ENCODE data around the gene GALNT17. TPM values are rescaled to one million over a fixed set of nuclear protein-coding genes. Genes with fewer than 3 reads are reported as not detected.

GALNT17 gene
- total and polyA plus RNA-seq, 2 experiments from 2014 or later, result 11.1 to 65.6 TPM

DNA sequence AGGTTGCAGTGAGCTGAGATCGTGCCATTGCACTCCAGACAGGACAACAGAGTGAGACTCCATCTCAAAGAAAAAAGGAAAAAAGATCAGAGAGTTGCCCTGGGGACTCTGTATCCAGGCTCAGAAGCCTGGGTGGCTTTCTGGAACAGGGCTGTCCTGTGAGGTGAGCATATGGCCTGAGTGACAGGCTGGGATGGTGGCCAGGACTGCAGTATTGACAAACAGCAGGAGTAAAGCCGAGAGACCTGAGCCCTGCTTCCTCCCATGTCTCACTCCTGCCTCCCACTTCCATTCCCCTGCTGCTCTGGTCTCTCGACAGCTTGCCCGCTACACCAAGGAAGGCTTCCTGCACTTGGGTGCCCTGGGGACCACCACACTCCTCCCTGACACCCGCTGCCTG is 578.5 kb downstream of the GALNT17 start:
- Histone ChIP-seq H3F3A (replicated peaks; ENCODE audit: low read depth) (0 out of 2 replicates have a peak, but pooled peaks cover 3% of the 10 kb centered on the region), H2AFZ (no peak overlapping the region), H3K27ac (ENCODE audit: low read depth) (no peak overlapping the region), H3K36me3 (ENCODE audit: insufficient read depth) (no peaks in the 10 kb centered on the region; the same call in 1 of the 2 replicates), H3K4me2 (no peak overlapping the region), H3K27me3 (ENCODE audit: insufficient read depth) (no peaks in the 10 kb centered on the region), H3K4me1 (ENCODE audit: insufficient read depth) (no peaks in the 10 kb centered on the region), H3K9me2 (ENCODE audit: insufficient read depth) (no peaks in the 10 kb centered on the region), H4K20me1 (replicated peaks; ENCODE audit: insufficient read depth) (no peaks in the 10 kb centered on the region), H3K4me3 (no peak overlapping the region), H3K79me2 (replicated peaks; ENCODE audit: insufficient read depth) (no peaks in the 10 kb centered on the region)
- Mint-ChIP-seq H3K4me1 (no peaks in the 10 kb centered on the region), H3K27ac (no peak overlapping the region), H3K4me3 (no peak overlapping the region), H3K36me3 (ENCODE audit: low read depth) (peaks cover 42% of the 10 kb centered on the region), H3K9me3 (peaks cover 22% of the 10 kb centered on the region), H3K27me3 (ENCODE audit: insufficient read depth, low read depth, poor library complexity) (peaks cover 2% of the 10 kb centered on the region)
- ATAC-seq, result no peak
- TF ChIP-seq EZH2 (IDR thresholded peaks at IDR 0.05; ENCODE audit: low read depth, unreplicated experiment), result no peak
- no peak for TF ChIP-seq EZH2phosphoT487 (IDR thresholded peaks at IDR 0.05; ENCODE audit: unreplicated experiment)
- TF ChIP-seq, protein P1, sequence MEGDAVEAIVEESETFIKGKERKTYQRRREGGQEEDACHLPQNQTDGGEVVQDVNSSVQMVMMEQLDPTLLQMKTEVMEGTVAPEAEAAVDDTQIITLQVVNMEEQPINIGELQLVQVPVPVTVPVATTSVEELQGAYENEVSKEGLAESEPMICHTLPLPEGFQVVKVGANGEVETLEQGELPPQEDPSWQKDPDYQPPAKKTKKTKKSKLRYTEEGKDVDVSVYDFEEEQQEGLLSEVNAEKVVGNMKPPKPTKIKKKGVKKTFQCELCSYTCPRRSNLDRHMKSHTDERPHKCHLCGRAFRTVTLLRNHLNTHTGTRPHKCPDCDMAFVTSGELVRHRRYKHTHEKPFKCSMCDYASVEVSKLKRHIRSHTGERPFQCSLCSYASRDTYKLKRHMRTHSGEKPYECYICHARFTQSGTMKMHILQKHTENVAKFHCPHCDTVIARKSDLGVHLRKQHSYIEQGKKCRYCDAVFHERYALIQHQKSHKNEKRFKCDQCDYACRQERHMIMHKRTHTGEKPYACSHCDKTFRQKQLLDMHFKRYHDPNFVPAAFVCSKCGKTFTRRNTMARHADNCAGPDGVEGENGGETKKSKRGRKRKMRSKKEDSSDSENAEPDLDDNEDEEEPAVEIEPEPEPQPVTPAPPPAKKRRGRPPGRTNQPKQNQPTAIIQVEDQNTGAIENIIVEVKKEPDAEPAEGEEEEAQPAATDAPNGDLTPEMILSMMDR (conservative IDR thresholded peaks at IDR 0.05; ENCODE audit: low read depth in 2 of 2), result no peak
- TF ChIP-seq ZNF114 (CRISPR knock-in tag; IDR thresholded peaks at IDR 0.05), result no peak
- TF ChIP-seq, protein P2, sequence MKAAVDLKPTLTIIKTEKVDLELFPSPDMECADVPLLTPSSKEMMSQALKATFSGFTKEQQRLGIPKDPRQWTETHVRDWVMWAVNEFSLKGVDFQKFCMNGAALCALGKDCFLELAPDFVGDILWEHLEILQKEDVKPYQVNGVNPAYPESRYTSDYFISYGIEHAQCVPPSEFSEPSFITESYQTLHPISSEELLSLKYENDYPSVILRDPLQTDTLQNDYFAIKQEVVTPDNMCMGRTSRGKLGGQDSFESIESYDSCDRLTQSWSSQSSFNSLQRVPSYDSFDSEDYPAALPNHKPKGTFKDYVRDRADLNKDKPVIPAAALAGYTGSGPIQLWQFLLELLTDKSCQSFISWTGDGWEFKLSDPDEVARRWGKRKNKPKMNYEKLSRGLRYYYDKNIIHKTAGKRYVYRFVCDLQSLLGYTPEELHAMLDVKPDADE (IDR thresholded peaks at IDR 0.05), result no peak
- no peak for TF ChIP-seq ZNF331 (CRISPR knock-in tag; IDR thresholded peaks at IDR 0.05; ENCODE audit: low read depth)
- no peak for TF ChIP-seq POLR2AphosphoS5 (IDR thresholded peaks at IDR 0.05; ENCODE audit: low read depth)
- TF ChIP-seq, protein P3, sequence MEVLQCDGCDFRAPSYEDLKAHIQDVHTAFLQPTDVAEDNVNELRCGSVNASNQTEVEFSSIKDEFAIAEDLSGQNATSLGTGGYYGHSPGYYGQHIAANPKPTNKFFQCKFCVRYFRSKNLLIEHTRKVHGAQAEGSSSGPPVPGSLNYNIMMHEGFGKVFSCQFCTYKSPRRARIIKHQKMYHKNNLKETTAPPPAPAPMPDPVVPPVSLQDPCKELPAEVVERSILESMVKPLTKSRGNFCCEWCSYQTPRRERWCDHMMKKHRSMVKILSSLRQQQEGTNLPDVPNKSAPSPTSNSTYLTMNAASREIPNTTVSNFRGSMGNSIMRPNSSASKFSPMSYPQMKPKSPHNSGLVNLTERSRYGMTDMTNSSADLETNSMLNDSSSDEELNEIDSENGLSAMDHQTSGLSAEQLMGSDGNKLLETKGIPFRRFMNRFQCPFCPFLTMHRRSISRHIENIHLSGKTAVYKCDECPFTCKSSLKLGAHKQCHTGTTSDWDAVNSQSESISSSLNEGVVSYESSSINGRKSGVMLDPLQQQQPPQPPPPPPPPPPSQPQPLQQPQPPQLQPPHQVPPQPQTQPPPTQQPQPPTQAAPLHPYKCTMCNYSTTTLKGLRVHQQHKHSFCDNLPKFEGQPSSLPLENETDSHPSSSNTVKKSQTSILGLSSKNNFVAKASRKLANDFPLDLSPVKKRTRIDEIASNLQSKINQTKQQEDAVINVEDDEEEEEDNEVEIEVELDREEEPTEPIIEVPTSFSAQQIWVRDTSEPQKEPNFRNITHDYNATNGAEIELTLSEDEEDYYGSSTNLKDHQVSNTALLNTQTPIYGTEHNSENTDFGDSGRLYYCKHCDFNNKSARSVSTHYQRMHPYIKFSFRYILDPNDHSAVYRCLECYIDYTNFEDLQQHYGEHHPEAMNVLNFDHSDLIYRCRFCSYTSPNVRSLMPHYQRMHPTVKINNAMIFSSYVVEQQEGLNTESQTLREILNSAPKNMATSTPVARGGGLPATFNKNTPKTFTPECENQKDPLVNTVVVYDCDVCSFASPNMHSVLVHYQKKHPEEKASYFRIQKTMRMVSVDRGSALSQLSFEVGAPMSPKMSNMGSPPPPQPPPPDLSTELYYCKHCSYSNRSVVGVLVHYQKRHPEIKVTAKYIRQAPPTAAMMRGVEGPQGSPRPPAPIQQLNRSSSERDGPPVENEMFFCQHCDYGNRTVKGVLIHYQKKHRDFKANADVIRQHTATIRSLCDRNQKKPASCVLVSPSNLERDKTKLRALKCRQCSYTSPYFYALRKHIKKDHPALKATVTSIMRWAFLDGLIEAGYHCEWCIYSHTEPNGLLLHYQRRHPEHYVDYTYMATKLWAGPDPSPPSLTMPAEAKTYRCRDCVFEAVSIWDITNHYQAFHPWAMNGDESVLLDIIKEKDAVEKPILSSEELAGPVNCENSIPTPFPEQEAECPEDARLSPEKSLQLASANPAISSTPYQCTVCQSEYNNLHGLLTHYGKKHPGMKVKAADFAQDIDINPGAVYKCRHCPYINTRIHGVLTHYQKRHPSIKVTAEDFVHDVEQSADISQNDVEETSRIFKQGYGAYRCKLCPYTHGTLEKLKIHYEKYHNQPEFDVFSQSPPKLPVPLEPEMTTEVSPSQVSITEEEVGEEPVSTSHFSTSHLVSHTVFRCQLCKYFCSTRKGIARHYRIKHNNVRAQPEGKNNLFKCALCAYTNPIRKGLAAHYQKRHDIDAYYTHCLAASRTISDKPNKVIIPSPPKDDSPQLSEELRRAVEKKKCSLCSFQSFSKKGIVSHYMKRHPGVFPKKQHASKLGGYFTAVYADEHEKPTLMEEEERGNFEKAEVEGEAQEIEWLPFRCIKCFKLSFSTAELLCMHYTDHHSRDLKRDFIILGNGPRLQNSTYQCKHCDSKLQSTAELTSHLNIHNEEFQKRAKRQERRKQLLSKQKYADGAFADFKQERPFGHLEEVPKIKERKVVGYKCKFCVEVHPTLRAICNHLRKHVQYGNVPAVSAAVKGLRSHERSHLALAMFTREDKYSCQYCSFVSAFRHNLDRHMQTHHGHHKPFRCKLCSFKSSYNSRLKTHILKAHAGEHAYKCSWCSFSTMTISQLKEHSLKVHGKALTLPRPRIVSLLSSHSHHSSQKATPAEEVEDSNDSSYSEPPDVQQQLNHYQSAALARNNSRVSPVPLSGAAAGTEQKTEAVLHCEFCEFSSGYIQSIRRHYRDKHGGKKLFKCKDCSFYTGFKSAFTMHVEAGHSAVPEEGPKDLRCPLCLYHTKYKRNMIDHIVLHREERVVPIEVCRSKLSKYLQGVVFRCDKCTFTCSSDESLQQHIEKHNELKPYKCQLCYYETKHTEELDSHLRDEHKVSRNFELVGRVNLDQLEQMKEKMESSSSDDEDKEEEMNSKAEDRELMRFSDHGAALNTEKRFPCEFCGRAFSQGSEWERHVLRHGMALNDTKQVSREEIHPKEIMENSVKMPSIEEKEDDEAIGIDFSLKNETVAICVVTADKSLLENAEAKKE (CRISPR knock-in tag; IDR thresholded peaks at IDR 0.05), result no peak
- TF ChIP-seq, protein P4, sequence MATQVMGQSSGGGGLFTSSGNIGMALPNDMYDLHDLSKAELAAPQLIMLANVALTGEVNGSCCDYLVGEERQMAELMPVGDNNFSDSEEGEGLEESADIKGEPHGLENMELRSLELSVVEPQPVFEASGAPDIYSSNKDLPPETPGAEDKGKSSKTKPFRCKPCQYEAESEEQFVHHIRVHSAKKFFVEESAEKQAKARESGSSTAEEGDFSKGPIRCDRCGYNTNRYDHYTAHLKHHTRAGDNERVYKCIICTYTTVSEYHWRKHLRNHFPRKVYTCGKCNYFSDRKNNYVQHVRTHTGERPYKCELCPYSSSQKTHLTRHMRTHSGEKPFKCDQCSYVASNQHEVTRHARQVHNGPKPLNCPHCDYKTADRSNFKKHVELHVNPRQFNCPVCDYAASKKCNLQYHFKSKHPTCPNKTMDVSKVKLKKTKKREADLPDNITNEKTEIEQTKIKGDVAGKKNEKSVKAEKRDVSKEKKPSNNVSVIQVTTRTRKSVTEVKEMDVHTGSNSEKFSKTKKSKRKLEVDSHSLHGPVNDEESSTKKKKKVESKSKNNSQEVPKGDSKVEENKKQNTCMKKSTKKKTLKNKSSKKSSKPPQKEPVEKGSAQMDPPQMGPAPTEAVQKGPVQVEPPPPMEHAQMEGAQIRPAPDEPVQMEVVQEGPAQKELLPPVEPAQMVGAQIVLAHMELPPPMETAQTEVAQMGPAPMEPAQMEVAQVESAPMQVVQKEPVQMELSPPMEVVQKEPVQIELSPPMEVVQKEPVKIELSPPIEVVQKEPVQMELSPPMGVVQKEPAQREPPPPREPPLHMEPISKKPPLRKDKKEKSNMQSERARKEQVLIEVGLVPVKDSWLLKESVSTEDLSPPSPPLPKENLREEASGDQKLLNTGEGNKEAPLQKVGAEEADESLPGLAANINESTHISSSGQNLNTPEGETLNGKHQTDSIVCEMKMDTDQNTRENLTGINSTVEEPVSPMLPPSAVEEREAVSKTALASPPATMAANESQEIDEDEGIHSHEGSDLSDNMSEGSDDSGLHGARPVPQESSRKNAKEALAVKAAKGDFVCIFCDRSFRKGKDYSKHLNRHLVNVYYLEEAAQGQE (IDR thresholded peaks at IDR 0.05; ENCODE audit: unreplicated experiment), result no peak
- no peak for TF ChIP-seq NANOG (IDR thresholded peaks at IDR 0.05; ENCODE audit: borderline replicate concordance)
- no peak for TF ChIP-seq JUNB (IDR thresholded peaks at IDR 0.05; ENCODE audit: unreplicated experiment)
- TF ChIP-seq CREB1 (CRISPR knock-in tag; IDR thresholded peaks at IDR 0.05; ENCODE audit: low read depth), result no peak
- no peak for TF ChIP-seq STAT1 (IDR thresholded peaks at IDR 0.05; ENCODE audit: unreplicated experiment)
- DNase-seq (ENCODE audit: low spot score), result no peak

All from GM23338 (cell line).